SU-DHL-6 (cell line): ENCODE data around the gene SVOPL.

Experiments used
- H2AFZ ChIP-seq: fragments of 200-600 bp; sonication (generic); 2 replicates; pipeline ENCODE4 v1.6.1; 2014; ENCODE audit warnings: low read depth, mild to moderate bottlenecking, moderate library complexity, mixed read lengths, antibody characterized with exemption, low read length; ENCODE audit not compliant: severe bottlenecking
- H3F3A ChIP-seq: fragments of 200-600 bp; shearing (Covaris generic); 2 replicates; pipeline ENCODE4 v1.6.0; 2016; ENCODE audit warnings: antibody characterized with exemption, mild to moderate bottlenecking; ENCODE audit not compliant: insufficient read depth
- H3K27ac ChIP-seq: fragments of 200-600 bp; sonication (generic); 2 replicates; pipeline ENCODE4 v1.5.1; 2016; ENCODE audit warnings: low read depth, mild to moderate bottlenecking, low read length, moderate library complexity, mixed read lengths
- H3K27me3 ChIP-seq: fragments of 200-600 bp; sonication (generic), shearing (Covaris generic); 2 replicates; pipeline ENCODE4 v1.6.0; 2014; ENCODE audit warnings: mild to moderate bottlenecking, low read length
- H3K36me3 ChIP-seq: fragments of 200-600 bp; sonication (generic); 2 replicates; pipeline ENCODE4 v1.6.1; 2014; ENCODE audit warnings: mild to moderate bottlenecking, low read length, mixed read lengths
- H3K4me2 ChIP-seq: fragments of 300-600, 200-600 bp; shearing (Covaris generic), sonication (generic); 2 replicates; pipeline ENCODE4 v1.6.0; 2014; ENCODE audit warnings: low read length, low read depth, mild to moderate bottlenecking; ENCODE audit not compliant: poor library complexity, severe bottlenecking
- H3K4me3 ChIP-seq: fragments of 200-600 bp; sonication (generic); 2 replicates; pipeline ENCODE4 v1.5.1; 2014; ENCODE audit warnings: antibody characterized with exemption, low read length, mild to moderate bottlenecking, mixed read lengths; ENCODE audit not compliant: insufficient read depth, poor library complexity, severe bottlenecking
- H3K79me2 ChIP-seq: fragments of 200-600 bp; sonication (generic); 2 replicates; pipeline ENCODE4 v1.6.1; 2014; ENCODE audit warnings: mild to moderate bottlenecking, low read length, moderate library complexity; ENCODE audit not compliant: insufficient read depth
- H3K9ac ChIP-seq: fragments of 200-600 bp; sonication (generic); 2 replicates; pipeline ENCODE4 v1.7.0; 2014; ENCODE audit warnings: mild to moderate bottlenecking, low read length
- H3K9me2 ChIP-seq: fragments of 200-600 bp; sonication (generic); replicated peaks from 2 replicates; pipeline ENCODE4 v1.6.1; 2014; ENCODE audit warnings: low read length; ENCODE audit not compliant: insufficient read depth
- H3K9me3 ChIP-seq: fragments of 200-600 bp; sonication (generic); 2 replicates; pipeline ENCODE4 v1.6.1; 2014; ENCODE audit warnings: low read length, mixed read lengths; ENCODE audit not compliant: insufficient read depth
- H4K20me1 ChIP-seq: fragments of 200-600 bp; sonication (generic); 2 replicates; pipeline ENCODE4 v1.6.1; 2014; ENCODE audit warnings: low read depth, mild to moderate bottlenecking, antibody characterized with exemption, low read length, moderate library complexity, mixed read lengths
- CTCF ChIP-seq: fragments of 200-600 bp; sonication (generic); IDR thresholded peaks from one replicate; pipeline ENCODE4 v1.5.1; 2017; ENCODE audit warnings: antibody characterized with exemption, mild to moderate bottlenecking, low read length, moderate library complexity; ENCODE audit not compliant: insufficient read depth, poor library complexity, severe bottlenecking
- EZH2phosphoT487 ChIP-seq: fragments of 200-600 bp; sonication (generic), shearing (Covaris generic); conservative IDR thresholded peaks from 2 replicates; pipeline ENCODE4 v1.6.1; 2018; ENCODE audit warnings: mild to moderate bottlenecking, antibody characterized with exemption, low read length, moderate library complexity, mixed read lengths

Gene SVOPL

GRCh38 chr7:138618506-138618905 is 82.7 kb downstream of the SVOPL start:
- no peaks in the 10 kb centered on the region for H4K20me1 ChIP-seq
- no peak for TF ChIP-seq EZH2phosphoT487
- TF ChIP-seq CTCF = no peak
- no peak overlapping the region for H3K4me2 ChIP-seq

GRCh38 chr7:138616085-138616484 is 85.1 kb downstream of the SVOPL start:
- Histone ChIP-seq H3K4me2 (no peak overlapping the region), H3K9me3 (no peaks in the 10 kb centered on the region), H3K27me3 (no peaks in the 10 kb centered on the region), H3K27ac (no peak overlapping the region), H3F3A (no peaks in the 10 kb centered on the region), H3K9me2 (no peaks in the 10 kb centered on the region), H3K4me3 (no peak overlapping the region), H3K9ac (no peak overlapping the region), H3K79me2 (no peaks in the 10 kb centered on the region), H4K20me1 (no peaks in the 10 kb centered on the region), H3K36me3 (no peaks in the 10 kb centered on the region), H2AFZ (no peak overlapping the region)
- TF ChIP-seq CTCF = no peak

More at GRCh38 chr7:138618506-138618905, 82.7 kb downstream of the SVOPL start:
- H3K9me2 ChIP-seq = no peaks in the 10 kb centered on the region
- no peak overlapping the region for H3K9ac ChIP-seq
- no peak overlapping the region for H3K27ac ChIP-seq
- H3K9me3 ChIP-seq = no peaks in the 10 kb centered on the region
- H3K79me2 ChIP-seq = no peaks in the 10 kb centered on the region
- no peaks in the 10 kb centered on the region for H3F3A ChIP-seq
- no peak overlapping the region for H2AFZ ChIP-seq
- H3K27me3 ChIP-seq = no peaks in the 10 kb centered on the region
- no peaks in the 10 kb centered on the region for H3K36me3 ChIP-seq
- no peak overlapping the region for H3K4me3 ChIP-seq

- no peaks in the 10 kb centered on the region for H4K20me1 ChIP-seq
- no peak overlapping the region for H3K4me2 ChIP-seq
- no peaks in the 10 kb centered on the region for H3K79me2 ChIP-seq
- H3K9me3 ChIP-seq = no peaks in the 10 kb centered on the region
- no peak overlapping the region for H2AFZ ChIP-seq
- TF ChIP-seq EZH2phosphoT487 (no peak), CTCF (no peak)
- H3K27ac ChIP-seq = no peak overlapping the region
- no peak overlapping the region for H3K4me3 ChIP-seq
- no peaks in the 10 kb centered on the region for H3F3A ChIP-seq
- no peaks in the 10 kb centered on the region for H3K36me3 ChIP-seq
- H3K27me3 ChIP-seq = no peaks in the 10 kb centered on the region
- H3K9me2 ChIP-seq = no peaks in the 10 kb centered on the region
- H3K9ac ChIP-seq = no peak overlapping the region
Observed at GRCh38 chr7:138613630-138614029, 87.5 kb downstream of the SVOPL start.
